Islet precursor cell (in vitro differentiated cells): Measurements from ENCODE around the gene RNASEH2B.

Experiments
- DNase-seq: peaks from one replicate; pipeline ENCODE4 v3.0.0-alpha.2; 2018

RNASEH2B gene

DNA sequence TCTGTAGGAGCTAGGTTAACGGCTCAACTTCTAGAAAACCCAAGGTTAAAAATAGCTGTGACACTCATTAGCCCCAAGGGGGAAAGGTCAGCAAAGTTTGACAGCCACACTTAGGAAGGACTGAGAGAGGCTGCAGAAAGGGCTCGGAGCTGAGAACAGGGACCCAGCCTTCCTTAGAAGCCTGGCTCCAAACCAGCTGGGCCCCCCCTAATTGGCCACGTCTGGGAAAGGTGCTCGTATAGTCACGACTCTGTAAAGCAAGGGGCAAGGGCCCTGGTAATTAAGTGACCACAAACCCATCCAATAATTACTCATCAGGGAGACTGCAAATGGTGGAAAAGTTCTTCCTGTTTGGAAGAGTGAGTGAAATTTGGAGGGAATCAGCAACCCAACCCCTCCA, 90.5 kb downstream of the RNASEH2B start:
- peak; percentile 78 for DNase-seq

DNA sequence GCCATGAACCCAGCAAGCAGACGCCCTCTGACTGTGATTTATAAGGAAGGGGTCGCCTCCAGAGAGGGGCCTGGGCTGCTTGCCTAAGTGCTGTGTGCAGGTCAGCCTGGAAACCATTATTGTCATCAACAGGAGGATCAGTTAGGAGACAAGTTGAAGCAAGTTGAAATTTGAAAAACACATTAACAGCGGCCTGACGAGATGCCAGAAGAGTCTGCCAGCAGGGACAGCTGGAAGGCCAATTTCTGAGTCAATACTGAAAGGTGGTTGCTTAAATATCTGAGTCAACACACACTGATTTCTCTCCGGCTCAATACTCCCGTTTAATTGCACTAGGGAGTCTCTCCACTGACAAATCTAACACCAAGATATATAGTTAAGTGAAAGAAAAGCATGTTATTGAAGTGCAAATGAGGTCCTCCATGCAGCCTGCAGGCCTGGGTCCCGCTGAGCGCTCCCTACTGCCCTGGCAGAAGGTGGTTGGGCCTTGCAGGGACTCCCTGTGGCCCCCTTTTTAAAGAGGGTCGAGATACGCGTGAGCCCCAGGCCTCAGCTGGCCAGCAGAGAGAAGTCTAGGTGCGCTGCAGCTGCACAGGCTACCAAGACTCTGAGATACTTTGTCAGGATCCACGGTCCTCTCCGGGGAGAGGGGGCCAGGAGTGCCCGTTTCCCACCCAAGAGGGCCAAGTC, 91.1 kb downstream of the RNASEH2B start:
- peak; percentile 83 for DNase-seq

DNA sequence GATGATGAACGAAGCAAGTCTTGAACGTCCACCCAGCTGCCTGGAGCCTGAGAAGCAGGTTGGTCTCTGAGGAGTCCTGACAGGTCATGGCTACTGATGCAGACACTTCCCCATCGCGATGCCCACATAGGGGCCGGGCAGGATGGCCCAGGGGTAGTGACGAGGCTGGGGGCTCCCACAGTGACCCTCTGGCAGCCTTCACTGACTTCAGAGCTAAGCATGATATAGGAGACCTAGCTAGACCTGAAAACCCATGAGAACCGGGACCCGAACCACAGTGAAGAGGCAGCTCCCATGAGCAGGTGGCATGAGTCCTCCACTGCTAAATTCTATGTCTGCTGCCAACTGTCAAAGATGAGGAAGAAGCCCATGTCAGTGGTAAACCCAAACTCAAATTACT, 91.7 kb downstream of the RNASEH2B start:
- DNase-seq, result no peak

DNA sequence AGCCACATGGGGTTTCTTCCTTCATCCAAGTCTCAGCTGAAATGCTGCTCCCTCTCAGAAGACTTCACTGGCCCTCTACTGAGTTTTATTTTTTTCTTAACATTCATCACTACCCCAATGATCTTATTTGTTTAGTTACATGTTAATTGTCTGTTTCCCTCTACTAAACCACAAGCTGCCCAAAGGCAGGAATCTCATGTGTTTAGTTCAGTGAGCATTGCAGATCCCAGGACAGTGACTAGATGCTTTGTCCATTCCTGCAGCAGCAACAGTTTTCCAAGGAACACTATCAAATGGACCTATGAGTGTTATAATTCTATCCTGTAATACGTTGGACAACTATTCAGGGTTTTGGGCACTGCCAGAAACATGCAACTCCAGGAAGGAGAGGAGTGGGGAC, 93.1 kb downstream of the RNASEH2B start:
- no peak for DNase-seq

- DNase-seq, result no peak
Observed at GRCh38 chr13:51003642-51004041, 94.1 kb downstream of the RNASEH2B start.

DNA sequence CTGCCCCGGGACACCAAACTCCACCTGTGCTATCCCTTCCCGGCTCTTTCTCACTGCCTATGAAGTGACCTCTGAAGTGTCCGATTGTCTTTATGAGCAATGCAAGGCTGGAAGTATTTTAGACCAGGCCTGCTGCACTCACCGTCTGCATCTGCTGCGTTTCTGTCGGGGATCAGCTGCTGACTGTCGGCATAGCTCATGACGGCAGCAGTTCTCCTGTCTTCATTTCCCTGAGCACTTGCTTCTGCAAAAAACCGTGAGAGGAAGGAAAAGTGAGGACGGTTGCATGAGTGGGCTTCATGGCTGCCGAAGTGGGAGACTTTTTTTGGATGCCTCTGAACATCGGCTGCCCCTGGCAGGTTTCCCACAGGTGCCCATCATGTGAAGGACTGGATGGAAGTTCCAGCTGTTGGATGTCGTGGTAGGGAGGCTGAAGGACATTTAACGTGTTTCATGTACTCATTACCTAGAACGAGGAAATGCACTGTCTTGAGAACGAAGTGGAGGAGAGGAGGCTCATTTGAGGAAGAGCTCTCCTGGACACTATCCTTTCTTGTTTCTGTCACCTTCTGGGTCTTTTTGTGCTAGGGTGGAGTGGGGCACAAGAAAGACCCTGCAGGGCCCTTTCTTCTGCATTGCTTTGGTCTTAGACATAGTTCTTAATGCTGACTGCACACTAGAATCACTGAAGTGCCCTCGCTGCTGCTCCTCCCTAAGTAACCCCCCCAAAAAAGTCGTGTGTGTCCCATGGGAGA, 94.7 kb downstream of the RNASEH2B start:
- DNase-seq, result no peak

DNA sequence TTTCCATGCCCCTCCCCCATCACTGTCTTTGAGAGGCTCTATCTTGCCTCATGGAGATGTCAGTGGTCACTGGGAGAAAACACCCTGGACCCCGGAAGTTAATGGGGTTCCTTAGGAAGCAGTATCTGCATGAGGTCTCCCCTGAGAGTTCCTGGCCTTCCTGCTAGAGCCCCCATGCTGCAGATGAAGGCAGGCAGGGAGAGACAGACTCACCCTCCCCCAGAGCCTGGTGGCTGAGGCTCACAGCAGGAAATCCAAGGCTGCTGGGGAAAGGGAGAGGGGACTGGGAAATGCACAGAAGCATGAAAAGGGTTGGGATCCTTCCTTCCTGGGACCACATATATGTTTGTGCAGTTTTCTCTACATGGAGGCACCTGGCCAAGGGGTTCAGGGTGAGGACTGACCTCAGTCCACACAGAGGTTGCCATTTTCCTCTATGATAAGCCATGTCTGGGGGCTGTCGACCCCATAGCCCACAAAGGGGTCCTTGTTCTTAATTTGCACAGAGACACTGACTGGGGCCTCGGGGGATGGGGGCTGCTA, 95.4 kb downstream of the RNASEH2B start:
- DNase-seq, result no peak

DNA sequence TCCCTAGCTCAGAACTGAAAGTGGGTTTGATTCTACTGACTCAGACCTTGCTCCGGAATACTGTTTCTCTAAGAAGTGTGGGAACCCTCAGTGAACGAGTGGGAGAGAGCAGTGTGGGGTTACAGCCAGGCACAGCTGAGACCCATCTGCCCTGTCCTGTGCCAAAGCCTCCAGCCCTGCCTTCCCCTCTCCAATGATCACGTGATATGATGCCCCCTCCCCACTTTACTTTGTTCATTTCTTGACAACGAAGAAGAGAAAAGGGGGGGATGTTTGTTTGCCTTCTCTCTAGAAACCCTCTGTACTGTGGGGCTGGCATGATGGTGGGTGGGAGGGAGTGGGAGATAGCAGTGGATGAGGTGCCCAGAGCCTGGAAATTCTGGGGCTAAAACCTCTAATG, 96.0 kb downstream of the RNASEH2B start:
- DNase-seq, result no peak
